CD8-positive, alpha-beta memory T cell (primary cell): ENCODE measurements around the gene TRABD. TPM values are rescaled to one million over a fixed set of nuclear protein-coding genes. Genes with fewer than 3 reads are reported as not detected.
"Not testable (repeated sequence)": the region's sequence is repeated elsewhere in the genome, so short reads cannot be mapped to it uniquely, and the experiment has no call there.

ENCODE experiments used
- CTCF ChIA-PET: fragments of 350-600 bp; sonication (Branson Sonifier 250); formaldehyde crosslinking; loops from one replicate; lab custom pipeline; 2021; ENCODE audit warnings: antibody characterized with exemption; lab: Charles Lee
- POLR2A ChIA-PET: fragments of 350-600 bp; sonication (Branson Sonifier 250); formaldehyde crosslinking; loops from one replicate; lab custom pipeline; 2021; ENCODE audit warnings: antibody characterized with exemption; lab: Charles Lee
- DNase-seq, 5 donors: peaks; one replicate each; pipeline versions ENCODE4 v3.0.0 to v3.0.0-alpha.2; 2020 to 2022; ENCODE audit warnings: mixed read lengths in 1 of 5
- H3K27ac ChIP-seq: one replicate; pipeline ENCODE4 v1.7.0; 2013; ENCODE audit warnings: low read depth, mild to moderate bottlenecking, low read length, moderate library complexity
- H3K27me3 ChIP-seq: 2 replicates; pipeline ENCODE4 v1.7.0; 2013; ENCODE audit warnings: low read length, mild to moderate bottlenecking; ENCODE audit not compliant: insufficient read depth, poor library complexity, severe bottlenecking
- H3K36me3 ChIP-seq: 2 replicates; pipeline ENCODE4 v1.7.0; 2013; ENCODE audit warnings: mild to moderate bottlenecking, low read length, moderate library complexity; ENCODE audit not compliant: insufficient read depth
- H3K4me1 ChIP-seq: 2 replicates; pipeline ENCODE4 v1.7.0; 2013; ENCODE audit warnings: mild to moderate bottlenecking, low read length, moderate library complexity; ENCODE audit not compliant: insufficient read depth
- H3K4me3 ChIP-seq: 2 replicates; pipeline ENCODE4 v1.7.0; 2013; ENCODE audit warnings: mild to moderate bottlenecking, low read length
- H3K9me3 ChIP-seq: 2 replicates; pipeline ENCODE4 v1.7.0; 2013; ENCODE audit warnings: mild to moderate bottlenecking, low read length
- H3K27ac Mint-ChIP-seq, 8 donors: one replicate each; pipeline ENCODE4 v1.8.0; 2020 to 2021; ENCODE audit warnings: mixed read lengths in 8 of 8, mild to moderate bottlenecking in 6 of 8, inconsistent platforms in 3 of 8, moderate library complexity in 3 of 8
- H3K27me3 Mint-ChIP-seq, 2 donors: one replicate each; pipeline ENCODE4 v1.8.0; 2020 to 2021; ENCODE audit warnings: mixed read lengths in 2 of 2, mild to moderate bottlenecking in 1 of 2, moderate library complexity in 1 of 2
- H3K36me3 Mint-ChIP-seq, 3 donors: one replicate each; pipeline ENCODE4 v1.8.0; 2020 to 2021; ENCODE audit warnings: mixed read lengths in 3 of 3, inconsistent platforms in 1 of 3, mild to moderate bottlenecking in 1 of 3
- H3K4me1 Mint-ChIP-seq, 3 donors: one replicate each; pipeline ENCODE4 v1.8.0; 2020 to 2021; ENCODE audit warnings: mixed read lengths in 3 of 3, inconsistent platforms in 1 of 3, mild to moderate bottlenecking in 1 of 3
- H3K4me3 Mint-ChIP-seq, 7 donors: one replicate each; pipeline ENCODE4 v1.8.0; 2020 to 2021; ENCODE audit warnings: mixed read lengths in 7 of 7, mild to moderate bottlenecking in 6 of 7, moderate library complexity in 4 of 7, inconsistent platforms in 2 of 7
- H3K9me3 Mint-ChIP-seq, 5 donors: one replicate each; pipeline ENCODE4 v1.8.0; 2020 to 2022; ENCODE audit warnings: mixed read lengths in 5 of 5, mild to moderate bottlenecking in 3 of 5, moderate library complexity in 2 of 5, inconsistent platforms in 1 of 5
- polyA plus RNA-seq: library from polyadenylated mRNA; unstranded; fragments of 300-500 nt; fragmentation: Illumina TruSeq; gene quantifications from one replicate; pipeline ENCODE4 v1.2.3, GENCODE V29; 2021
- total RNA-seq, 2 experiments: library from RNA; stranded (reverse); gene quantifications; one replicate each; pipeline ENCODE4 v1.2.3, GENCODE V29; 2021

TRABD gene
- total RNA-seq (100 to 1,000 TPM in 1 of 2 experiments, 10 to 100 TPM in 1; 96.2 to 102 TPM), polyA plus RNA-seq (49.0 TPM)

- Histone ChIP-seq H3K9me3 (no peaks in the 10 kb centered on the region), H3K4me3 (peak within 1 kb of the TSS; percentile 78), H3K36me3 (peaks cover 7% of the 10 kb centered on the region), H3K27ac (peak within 1 kb of the TSS; percentile 61), H3K27me3 (no peaks in the 10 kb centered on the region), H3K4me1 (peaks cover 35% of the 10 kb centered on the region)
- POLR2A ChIA-PET, result no interaction called here
- peaks cover 0 to 2% of the 10 kb centered on the region in 2 donors for H3K27me3 Mint-ChIP-seq
- no peaks in the 10 kb centered on the region for H3K9me3 Mint-ChIP-seq
- H3K4me3 Mint-ChIP-seq, result peak within 1 kb of the TSS; percentile 94 to 98 (median 95)
- peak within 1 kb of the TSS; percentile 90 to 100 (median 98) for H3K27ac Mint-ChIP-seq
- peaks cover 20 to 41% (median 24%) of the 10 kb centered on the region in 3 donors for H3K4me1 Mint-ChIP-seq
- peaks cover 0 to 4% (median 2%) of the 10 kb centered on the region in 3 donors for H3K36me3 Mint-ChIP-seq
- CTCF ChIA-PET, result no interaction called here
- peak; percentile 82 to 92 (median 86) for DNase-seq
Observed at GRCh38 chr22:50185375-50186087, at the start of gene TRABD. Gene TRABD, plus strand, starts transcription at chr22:50185913. Its CDS starts 7,148 bp downstream, at chr22:50193061.

- Histone ChIP-seq H3K27me3 (peaks cover 3% of the 10 kb centered on the region), H3K4me1 (no peaks in the 10 kb centered on the region), H3K36me3 (no peaks in the 10 kb centered on the region), H3K27ac (no peak overlapping the region), H3K4me3 (no peak overlapping the region), H3K9me3 (no peaks in the 10 kb centered on the region)
- Mint-ChIP-seq H3K4me3 (no peak overlapping the region), H3K27ac (peak overlapping the region in 1 of 8 donors; percentile 89), H3K36me3 (no peaks in the 10 kb centered on the region), H3K27me3 (peaks cover 18 to 59% of the 10 kb centered on the region in 2 donors), H3K9me3 (peaks cover 0 to 3% (median 0%) of the 10 kb centered on the region in 5 donors), H3K4me1 (no peaks in the 10 kb centered on the region)
- DNase-seq, result no peak
- CTCF ChIA-PET, result no interaction called here
- POLR2A ChIA-PET, result no interaction called here
Observed at GRCh38 chr22:50136581-50137015, 49.1 kb upstream of the TRABD start.

GRCh38 chr22:50137277-50137676, 48.4 kb upstream of the TRABD start:
- POLR2A ChIA-PET, H3K27ac ChIP-seq, H3K4me3 ChIP-seq, H3K4me1 ChIP-seq, H3K36me3 Mint-ChIP-seq, CTCF ChIA-PET, H3K4me3 Mint-ChIP-seq, H3K27me3 ChIP-seq, H3K9me3 ChIP-seq, H3K36me3 ChIP-seq, DNase-seq, H3K27ac Mint-ChIP-seq, H3K9me3 Mint-ChIP-seq, H3K4me1 Mint-ChIP-seq: not testable (repeated sequence)
- H3K27me3 Mint-ChIP-seq, result peaks cover 15 to 57% of the 10 kb centered on the region in 2 donors

- Histone ChIP-seq H3K27ac (no peak overlapping the region), H3K4me3 (no peak overlapping the region), H3K9me3 (no peaks in the 10 kb centered on the region), H3K4me1 (no peaks in the 10 kb centered on the region), H3K36me3 (no peaks in the 10 kb centered on the region), H3K27me3 (no peaks in the 10 kb centered on the region)
- ChIA-PET POLR2A (no interaction called here), CTCF (no interaction called here)
- peaks cover 13 to 58% of the 10 kb centered on the region in 2 donors for H3K27me3 Mint-ChIP-seq
- H3K4me3 Mint-ChIP-seq, result no peak overlapping the region
- DNase-seq, result no peak
- H3K9me3 Mint-ChIP-seq, result no peaks in the 10 kb centered on the region
- H3K36me3 Mint-ChIP-seq, result no peaks in the 10 kb centered on the region
- no peaks in the 10 kb centered on the region for H3K4me1 Mint-ChIP-seq
- H3K27ac Mint-ChIP-seq, result no peak overlapping the region
Observed at GRCh38 chr22:50138041-50138440, 47.7 kb upstream of the TRABD start.

GRCh38 chr22:50138988-50139387, 46.7 kb upstream of the TRABD start:
- no peak overlapping the region for H3K4me3 ChIP-seq
- H3K27me3 ChIP-seq, result no peaks in the 10 kb centered on the region
- DNase-seq, result no peak
- H3K36me3 Mint-ChIP-seq, result no peaks in the 10 kb centered on the region
- H3K4me1 ChIP-seq, result no peaks in the 10 kb centered on the region
- H3K9me3 ChIP-seq, result no peaks in the 10 kb centered on the region
- H3K27me3 Mint-ChIP-seq, result peaks cover 9 to 59% of the 10 kb centered on the region in 2 donors
- no peaks in the 10 kb centered on the region for H3K36me3 ChIP-seq
- H3K4me1 Mint-ChIP-seq, result no peaks in the 10 kb centered on the region
- no peaks in the 10 kb centered on the region for H3K9me3 Mint-ChIP-seq
- H3K27ac ChIP-seq, result no peak overlapping the region
- ChIA-PET CTCF (no interaction called here), POLR2A (no interaction called here)
- no peak overlapping the region for H3K27ac Mint-ChIP-seq
- H3K4me3 Mint-ChIP-seq, result no peak overlapping the region

GRCh38 chr22:50139843-50140415, 45.8 kb upstream of the TRABD start:
- no peak for DNase-seq
- no peaks in the 10 kb centered on the region for H3K4me1 Mint-ChIP-seq
- H3K27ac ChIP-seq, result no peak overlapping the region
- ChIA-PET CTCF (no interaction called here), POLR2A (no interaction called here)
- H3K4me3 ChIP-seq, result no peak overlapping the region
- H3K4me1 ChIP-seq, result no peaks in the 10 kb centered on the region
- H3K9me3 ChIP-seq, result no peaks in the 10 kb centered on the region
- no peaks in the 10 kb centered on the region for H3K36me3 Mint-ChIP-seq
- no peaks in the 10 kb centered on the region for H3K36me3 ChIP-seq
- no peak overlapping the region for H3K4me3 Mint-ChIP-seq
- H3K27me3 Mint-ChIP-seq, result peaks cover 7 to 53% of the 10 kb centered on the region in 2 donors
- no peaks in the 10 kb centered on the region for H3K9me3 Mint-ChIP-seq
- no peaks in the 10 kb centered on the region for H3K27me3 ChIP-seq
- no peak overlapping the region for H3K27ac Mint-ChIP-seq

GRCh38 chr22:50140615-50141014, 45.1 kb upstream of the TRABD start:
- Histone ChIP-seq H3K27ac (no peak overlapping the region), H3K4me3 (no peak overlapping the region), H3K27me3 (no peaks in the 10 kb centered on the region), H3K9me3 (no peaks in the 10 kb centered on the region), H3K36me3 (no peaks in the 10 kb centered on the region), H3K4me1 (no peaks in the 10 kb centered on the region)
- DNase-seq, result no peak
- CTCF ChIA-PET, result no interaction called here
- POLR2A ChIA-PET, result no interaction called here
- Mint-ChIP-seq H3K27me3 (peaks cover 7 to 52% of the 10 kb centered on the region in 2 donors), H3K9me3 (no peaks in the 10 kb centered on the region), H3K36me3 (no peaks in the 10 kb centered on the region), H3K4me1 (no peaks in the 10 kb centered on the region), H3K4me3 (no peak overlapping the region), H3K27ac (no peak overlapping the region)

- POLR2A ChIA-PET, result no interaction called here
- Histone ChIP-seq H3K36me3 (no peaks in the 10 kb centered on the region), H3K9me3 (no peaks in the 10 kb centered on the region), H3K4me3 (no peak overlapping the region), H3K4me1 (no peaks in the 10 kb centered on the region), H3K27me3 (no peaks in the 10 kb centered on the region), H3K27ac (no peak overlapping the region)
- Mint-ChIP-seq H3K9me3 (no peaks in the 10 kb centered on the region), H3K36me3 (no peaks in the 10 kb centered on the region), H3K27ac (no peak overlapping the region), H3K27me3 (peaks cover 7 to 43% of the 10 kb centered on the region in 2 donors), H3K4me1 (no peaks in the 10 kb centered on the region), H3K4me3 (no peak overlapping the region)
- no peak for DNase-seq
- CTCF ChIA-PET, result no interaction called here
Observed at GRCh38 chr22:50141462-50141861, 44.3 kb upstream of the TRABD start.
